Measurements from ENCODE around the gene TESK2. TPM values are rescaled to one million over a fixed set of nuclear protein-coding genes. Genes with fewer than 3 reads are reported as not detected.

TESK2 gene
- total and polyA plus RNA-seq, 2 of the 8 experiments (the other 6 are each of a cell fraction or from before 2014, with no cell fraction given), result 10.8 to 12.6 TPM

- Histone ChIP-seq H3K27me3 (replicated peaks in 1 of 4; ENCODE audit: control insufficient read depth in 3 of 4, extremely low read depth in 1 of 4, insufficient read depth in 3 of 4, low read length in 3 of 4) (no peaks in the 10 kb centered on the region), H4K8ac (ENCODE audit: extremely low read depth, insufficient read depth, low read length) (no peak overlapping the region), H3K36me3 (ENCODE audit: control insufficient read depth in 2 of 4, insufficient read depth in 4 of 4, low read length in 3 of 4) (no peaks in the 10 kb centered on the region), H2BK120ac (replicated peaks; ENCODE audit: low read depth, low read length) (no peak overlapping the region), H2AFZ (ENCODE audit: low read length) (no peak overlapping the region), H2BK20ac (ENCODE audit: low read length) (no peak overlapping the region), H2BK5ac (ENCODE audit: low read depth, low read length) (no peak overlapping the region), H3K4me1 (replicated peaks in 1 of 4; ENCODE audit: control insufficient read depth in 3 of 4, insufficient read depth in 4 of 4, low read length in 3 of 4) (peaks cover 11 to 18% (median 13%) of the 10 kb centered on the region in 4 experiments), H2BK12ac (ENCODE audit: low read depth, low read length) (no peak overlapping the region), H3K23me2 (ENCODE audit: low read depth, low read length) (peaks cover 2% of the 10 kb centered on the region), H2BK15ac (ENCODE audit: low read length) (no peak overlapping the region), H4K5ac (ENCODE audit: insufficient read length, low read depth, low read length) (no peak overlapping the region), H2AK5ac (ENCODE audit: low read depth, low read length) (no peak overlapping the region), H3K4ac (replicated peaks; ENCODE audit: insufficient read length, low read depth, low read length) (no peak overlapping the region), H3K23ac (ENCODE audit: insufficient read length) (no peak overlapping the region), H3K14ac (ENCODE audit: insufficient read length) (no peak overlapping the region), H3K79me2 (ENCODE audit: control insufficient read depth in 1 of 2, insufficient read depth in 2 of 2, low read length in 2 of 2) (no peaks in the 10 kb centered on the region; a peak in 1 of 4 replicates), H3K56ac (replicated peaks; ENCODE audit: insufficient read length, low read depth, low read length) (no peak overlapping the region), H3K4me3 (ENCODE audit: extremely low read depth in 1 of 4, insufficient read depth in 2 of 4, low read depth in 3 of 4, low read length in 4 of 4) (no peak overlapping the region), H4K20me1 (replicated peaks in 1 of 2; ENCODE audit: control insufficient read depth in 1 of 2, insufficient read depth in 2 of 2, low read length in 2 of 2) (no peaks in the 10 kb centered on the region), H3K18ac (ENCODE audit: extremely low read depth, low read length) (no peak overlapping the region), H3K27ac (ENCODE audit: low read depth, low read length) (no peak overlapping the region), H3K4me2 (ENCODE audit: insufficient read depth in 1 of 2, low read depth in 2 of 2, low read length in 2 of 2) (no peak overlapping the region), H3K9ac (replicated peaks in 1 of 4; ENCODE audit: extremely low read depth in 1 of 4, low read depth in 3 of 4, low read length in 3 of 4) (no peak overlapping the region), H3K9me3 (ENCODE audit: insufficient read depth in 2 of 2, low read depth in 1 of 2, low read length in 1 of 2) (no peaks in the 10 kb centered on the region), H4K91ac (replicated peaks; ENCODE audit: insufficient read length, low read length) (no peak overlapping the region), H3K79me1 (ENCODE audit: low read depth, low read length) (no peaks in the 10 kb centered on the region)
- ChIA-PET CTCF (ENCODE audit: partially characterized antibody) (interaction anchor here (0.5 to 19.1 kb wide), 34 partner anchors 9 to 734 kb away, joined by 3 to 424 read pairs (median 4); partner anchors contain the start of genes BEST4, HECTD3, HPDL and PLK3), POLR2A (ENCODE audit: partially characterized antibody) (interaction anchor here (0.5 to 9.9 kb wide), 6 partner anchors 24 to 284 kb away, joined by 3 to 194 read pairs (median 4); partner anchors contain the start of genes HPDL, MUTYH and ZSWIM5)
- WGBS, 2 experiments (ENCODE audit: extremely low coverage in 1 of 2, insufficient coverage in 1 of 2, insufficient read length in 1 of 2, insufficient replicate concordance in 2 of 2, low coverage in 1 of 2, low lambda C conversion rate in 2 of 2, missing lambda C conversion rate in 1 of 2), result 73% methylated on average over 2 of the region's 2 CpGs; no CpG with 5 or more reads in 1 of the 2 experiments
- DNase-seq (ENCODE audit: low read depth in 1 of 2, low spot score in 2 of 2) (no peak), FAIRE-seq (no peak)
- no peak for TF ChIP-seq HDAC2 (IDR thresholded peaks at IDR 0.05; ENCODE audit: borderline replicate concordance in 1 of 2, low read depth in 2 of 2, low read length in 2 of 2)
Observed at GRCh38 chr1:45300669-45300997, 190.3 kb downstream of the TESK2 start.
